Skeletal muscle cell (primary cell): ENCODE measurements around the gene FGFR2.

Experiments
- DNase-seq: peaks from one replicate; pipeline ENCODE4 v3.0.0-alpha.2; 2010; ENCODE audit warnings: low read depth
- H3K4me3 ChIP-seq: 2 replicates; pipeline ENCODE4 v1.5.1; 2011; ENCODE audit warnings: low read depth, mild to moderate bottlenecking, control low read depth, low read length, moderate library complexity

Gene FGFR2

DNA sequence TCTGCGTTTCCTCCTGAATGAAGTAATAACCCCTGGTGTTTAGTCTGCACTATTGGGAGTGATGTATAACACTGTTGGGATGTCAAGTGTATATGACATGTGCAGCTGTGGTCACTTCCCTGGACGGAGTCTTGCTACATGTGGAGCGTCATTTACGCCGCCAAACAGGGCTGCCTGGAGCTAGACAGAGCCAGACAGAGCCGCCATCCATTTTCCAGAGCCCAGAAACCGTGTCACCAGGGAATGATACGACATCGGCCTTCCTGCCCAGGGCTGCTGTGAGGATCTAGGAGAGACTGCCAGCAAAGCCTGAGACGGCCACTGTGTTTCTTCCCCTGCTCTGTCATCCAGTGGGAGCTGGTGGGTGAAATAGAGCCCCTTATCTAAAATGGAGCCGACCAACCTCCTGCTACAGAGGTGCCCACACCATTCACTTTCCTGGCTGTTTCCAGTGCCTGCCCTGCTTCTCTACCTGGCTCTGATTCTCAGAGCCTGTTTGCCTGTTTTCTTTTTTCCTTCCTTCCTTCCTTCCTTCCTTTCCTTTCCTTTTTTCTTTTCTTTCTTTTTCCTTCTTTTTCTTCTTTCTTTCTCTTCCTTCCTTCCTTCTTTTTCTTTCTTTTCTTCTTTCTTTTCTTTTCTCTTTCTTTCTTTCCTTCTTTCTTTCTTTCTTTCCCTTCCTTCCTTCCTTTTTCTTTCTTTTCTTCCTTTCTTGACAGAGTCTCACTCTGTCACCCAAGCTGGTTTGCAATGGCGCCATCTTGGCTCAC, 13.3 kb upstream of the FGFR2 start:
- no peak for DNase-seq
- no peak overlapping the region for H3K4me3 ChIP-seq

DNA sequence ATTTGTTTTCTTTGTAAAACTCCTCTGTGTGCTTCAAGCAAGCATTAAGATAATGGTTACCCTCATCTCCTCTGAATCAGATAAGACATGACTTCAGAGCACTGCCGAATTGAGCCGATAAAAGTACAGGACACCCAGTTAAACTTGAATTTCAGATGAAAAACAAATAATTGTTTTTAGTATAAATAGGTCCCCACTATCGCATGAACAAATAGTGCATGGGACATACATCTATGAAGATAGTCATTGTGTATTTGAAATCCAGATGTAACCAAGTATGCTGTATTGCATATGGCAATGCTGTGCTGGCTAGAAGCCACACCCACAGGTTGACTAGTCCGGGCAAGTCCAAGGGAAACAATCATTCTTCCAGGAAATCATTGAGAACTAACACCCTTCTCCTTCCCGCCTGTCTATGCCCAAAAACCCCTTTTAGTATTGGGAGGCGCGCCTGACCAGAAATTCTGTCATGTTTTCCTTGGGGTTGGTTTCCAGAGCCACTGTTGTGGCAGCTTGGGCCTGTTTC, 12.6 kb upstream of the FGFR2 start:
- H3K4me3 ChIP-seq, result no peak overlapping the region
- no peak for DNase-seq

DNA sequence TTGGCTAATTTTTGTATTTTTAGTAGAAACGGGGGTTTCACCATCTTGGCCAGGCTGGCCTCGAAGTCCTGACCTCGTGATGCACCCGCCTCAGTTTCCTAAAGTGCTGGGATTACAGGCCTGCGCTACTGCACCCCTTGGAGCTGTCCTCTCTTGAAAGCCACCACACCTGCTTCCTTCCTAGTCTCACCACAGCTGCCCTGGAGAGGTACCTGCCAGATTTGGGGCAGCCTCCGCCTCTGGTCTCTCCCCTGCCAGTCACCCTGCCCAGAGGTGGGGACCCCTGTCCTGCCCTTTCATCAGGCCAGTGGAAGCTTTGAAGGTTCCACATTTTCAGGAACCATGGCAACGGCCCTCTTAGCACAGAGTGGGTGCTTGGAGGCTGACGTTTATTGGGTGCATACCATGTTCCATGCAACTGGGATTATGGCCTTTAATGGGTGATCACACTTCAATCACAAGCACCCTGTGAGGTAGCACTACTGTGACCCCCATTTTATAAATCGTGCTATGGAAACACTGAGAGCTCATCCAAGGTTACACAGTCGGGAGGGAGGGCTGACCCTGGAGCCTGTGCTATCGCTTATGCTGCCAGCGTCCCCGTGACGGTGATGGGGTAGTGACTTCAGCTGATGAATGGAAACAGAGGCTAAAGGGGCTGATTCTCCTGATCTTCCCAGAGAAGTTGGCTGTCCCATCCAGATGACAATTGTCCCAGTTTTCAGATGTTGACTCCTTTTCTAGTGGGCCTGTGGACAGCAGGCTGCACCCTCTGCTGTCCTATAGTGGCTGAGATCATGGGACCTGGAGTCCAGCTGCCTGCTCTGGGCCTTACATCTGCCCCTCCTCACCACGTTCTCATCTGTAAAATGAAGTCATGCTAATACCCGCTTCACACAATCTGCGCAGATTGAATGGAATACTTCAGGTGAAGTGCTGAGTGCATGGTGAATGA, 11.5 kb upstream of the FGFR2 start:
- no peak for DNase-seq
- no peak overlapping the region for H3K4me3 ChIP-seq

DNA sequence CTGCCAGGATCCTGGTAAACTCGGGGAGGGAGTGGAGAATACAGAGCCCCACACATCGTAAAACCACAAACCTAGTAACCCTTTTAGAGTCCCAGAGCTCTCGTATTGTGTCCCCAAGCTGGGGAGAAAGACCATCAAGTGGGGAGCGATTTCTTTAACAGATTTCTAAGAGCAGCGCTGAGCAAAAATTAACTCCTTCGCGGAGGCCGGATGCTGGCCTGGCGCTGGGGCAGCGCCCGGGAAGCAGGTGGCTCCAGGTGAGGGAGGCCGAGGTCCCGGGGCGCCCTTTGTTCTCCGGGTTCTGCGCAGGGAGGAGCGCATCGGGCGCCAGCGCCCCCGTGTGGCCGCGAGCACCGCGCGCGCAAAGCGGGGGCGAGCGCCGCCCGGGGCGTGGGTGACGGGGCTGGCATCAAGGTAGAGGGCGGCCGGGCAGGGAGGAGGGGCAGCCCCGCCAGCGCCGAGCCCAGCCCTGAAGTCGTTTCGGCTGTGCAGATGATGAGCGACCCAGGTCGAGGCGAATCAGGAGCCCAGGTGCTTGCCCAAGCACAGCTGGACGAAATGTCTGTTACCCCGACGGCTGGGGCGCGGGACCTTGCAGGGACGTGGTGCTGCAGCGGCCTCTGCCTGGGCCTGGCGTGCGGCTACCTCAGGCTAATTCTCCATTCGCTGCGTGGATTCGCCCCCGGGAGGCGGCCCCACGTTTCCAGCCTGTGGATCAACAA, 10.4 kb upstream of the FGFR2 start:
- no peak for DNase-seq
- peak overlapping the region; percentile 32 for H3K4me3 ChIP-seq

DNA sequence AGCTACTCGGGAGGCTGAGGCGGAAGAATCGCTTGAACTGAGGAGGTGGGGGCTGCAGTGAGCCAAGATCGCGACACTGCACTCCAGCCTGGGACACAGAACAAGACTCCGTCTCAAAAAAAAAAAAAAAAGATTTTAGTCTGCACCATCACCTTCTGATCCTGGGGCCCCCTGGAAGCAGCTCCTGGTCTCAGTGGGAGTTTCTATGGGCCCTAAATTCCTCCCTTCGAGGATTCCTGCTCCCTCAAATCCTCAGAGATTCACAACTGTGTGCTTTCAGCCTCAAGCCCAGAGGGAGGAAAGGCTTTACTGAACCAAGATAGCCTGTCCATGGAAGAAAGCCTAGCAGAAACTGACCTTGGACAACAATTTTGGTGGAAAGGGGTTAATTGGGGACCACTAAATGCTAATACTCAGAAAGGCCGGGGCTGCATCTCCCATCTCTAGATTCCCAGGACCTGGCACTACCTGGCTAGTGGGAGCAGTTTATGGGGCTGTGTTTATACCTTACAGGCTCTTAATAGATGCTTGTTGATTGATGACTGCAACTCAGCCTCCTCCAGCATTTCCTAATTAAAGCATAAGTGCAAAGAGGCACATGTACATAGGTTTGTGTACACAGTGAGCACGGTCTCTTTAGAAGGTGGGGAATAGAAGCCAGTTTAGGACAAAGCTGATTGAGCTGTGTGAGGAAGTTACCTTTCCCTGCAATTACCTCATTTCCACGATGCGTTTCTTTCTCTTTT, 9.2 kb upstream of the FGFR2 start:
- DNase-seq, result no peak
- H3K4me3 ChIP-seq, result no peak overlapping the region

DNA sequence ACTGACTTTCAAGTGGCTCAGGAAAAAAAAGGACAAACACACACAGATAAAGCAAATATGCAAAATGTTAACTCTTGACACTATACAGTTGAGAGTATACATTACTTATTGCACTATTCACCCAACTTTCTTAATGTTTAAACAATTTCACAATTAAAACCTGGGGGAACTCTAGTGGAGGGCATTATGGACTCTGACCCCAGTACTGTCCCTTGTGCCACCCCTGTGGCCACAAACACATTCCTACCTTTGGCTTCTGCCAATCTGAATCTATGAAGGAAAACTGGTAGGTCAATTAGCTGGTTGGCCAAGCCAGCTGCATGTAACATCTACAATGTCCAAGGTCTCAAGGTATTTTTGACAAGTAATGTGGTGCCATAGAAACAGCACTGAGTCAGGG, 7.5 kb upstream of the FGFR2 start:
- DNase-seq, result no peak
- no peak overlapping the region for H3K4me3 ChIP-seq

DNA sequence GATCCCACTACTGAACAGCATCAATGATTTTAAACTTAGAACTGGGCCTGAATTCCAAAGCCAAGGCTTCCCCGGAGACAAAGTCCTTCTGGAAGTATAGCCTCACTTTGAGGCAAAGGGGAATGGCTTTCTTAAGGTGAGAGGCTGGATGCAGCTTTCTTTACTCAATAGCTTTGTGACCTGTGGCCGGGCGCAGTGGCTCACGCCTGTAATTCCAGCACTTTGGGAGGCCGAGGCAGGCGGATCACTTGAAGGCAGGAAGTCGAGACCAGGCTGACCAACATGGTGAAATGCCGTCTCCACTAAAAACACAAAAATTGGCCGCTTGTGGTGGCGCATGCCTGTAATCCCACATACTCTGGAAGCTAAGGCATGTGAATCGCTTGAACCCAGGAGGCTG, 3.2 kb upstream of the FGFR2 start:
- H3K4me3 ChIP-seq, result no peak overlapping the region
- no peak for DNase-seq

DNA sequence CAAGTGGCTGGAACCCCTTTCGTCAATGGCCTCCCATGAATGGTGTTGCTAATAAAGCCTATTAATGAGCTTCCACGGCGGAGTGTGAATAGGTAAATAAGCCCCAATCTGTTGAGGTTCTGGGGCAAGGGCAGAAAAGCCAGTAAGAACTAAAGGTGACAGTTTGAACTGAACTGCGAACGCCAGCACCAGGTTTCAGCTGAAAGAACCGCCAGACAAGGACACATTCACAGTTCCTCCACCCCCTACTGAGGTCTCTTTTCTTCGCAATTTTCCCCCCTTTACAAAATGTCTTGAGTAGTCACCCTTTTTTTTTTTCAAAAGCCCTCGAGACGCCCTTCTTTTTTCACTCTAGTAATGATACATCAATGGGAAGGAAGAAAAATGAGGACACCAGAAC, 2.4 kb upstream of the FGFR2 start:
- H3K4me3 ChIP-seq, result no peak overlapping the region
- DNase-seq, result no peak

DNA sequence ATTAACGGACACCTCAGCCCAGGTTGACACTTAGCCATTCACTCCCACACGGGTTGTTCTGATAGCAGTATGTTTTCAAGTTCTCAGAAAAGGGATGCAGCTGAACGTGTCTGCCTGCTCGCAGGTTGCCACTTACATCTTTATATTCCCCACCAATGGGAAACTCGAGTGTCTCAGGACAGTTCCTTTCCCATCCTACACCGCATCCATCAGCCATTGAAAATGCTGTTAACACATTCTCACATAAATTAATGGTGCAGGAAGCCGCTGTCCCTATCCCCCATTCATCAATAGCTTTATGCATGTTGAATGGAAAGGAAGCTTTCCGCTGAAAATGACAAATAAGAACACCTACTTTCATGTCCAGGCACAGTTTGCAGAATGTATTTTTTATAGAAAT, 1.7 kb upstream of the FGFR2 start:
- H3K4me3 ChIP-seq, result no peak overlapping the region
- DNase-seq, result no peak

DNA sequence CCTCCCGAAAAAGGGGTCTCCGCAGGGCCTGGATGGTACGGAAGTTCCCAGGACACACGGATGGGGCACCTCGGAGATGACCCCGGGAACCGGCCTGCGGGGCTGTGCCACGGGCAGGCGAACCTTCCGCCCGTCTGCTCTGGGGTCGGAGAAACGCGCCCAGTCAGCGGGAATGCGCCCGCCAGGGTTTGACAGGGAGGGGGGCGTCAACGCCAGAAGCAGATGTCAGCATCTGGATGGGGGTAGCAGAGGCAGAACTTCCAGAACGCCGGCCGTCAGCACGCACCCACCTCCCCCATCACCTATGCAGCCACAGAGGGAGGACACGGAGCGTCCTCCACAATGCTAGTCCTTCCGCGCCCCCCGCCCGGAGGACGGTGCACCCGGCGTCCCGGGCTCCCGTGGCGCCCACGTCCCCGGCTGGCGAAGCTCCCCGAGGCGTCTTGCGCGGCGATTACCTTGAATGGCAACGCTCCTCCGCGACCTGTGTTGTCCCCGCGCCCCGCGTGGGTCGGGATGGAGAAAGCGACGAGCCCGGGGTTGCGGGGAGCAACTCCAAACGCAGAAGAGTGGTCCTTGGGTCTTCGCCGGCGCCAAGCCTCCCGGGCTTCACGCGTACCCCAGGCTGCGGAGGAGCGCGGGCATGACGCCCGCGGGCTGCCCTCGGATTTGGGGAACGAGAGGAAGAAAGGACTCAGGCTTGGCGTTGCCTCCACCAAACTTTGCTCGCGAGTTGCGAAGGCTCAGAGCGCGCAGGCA, 561 bp downstream of the FGFR2 start:
- peak overlapping the region; percentile 36 for H3K4me3 ChIP-seq
- no peak for DNase-seq

DNA sequence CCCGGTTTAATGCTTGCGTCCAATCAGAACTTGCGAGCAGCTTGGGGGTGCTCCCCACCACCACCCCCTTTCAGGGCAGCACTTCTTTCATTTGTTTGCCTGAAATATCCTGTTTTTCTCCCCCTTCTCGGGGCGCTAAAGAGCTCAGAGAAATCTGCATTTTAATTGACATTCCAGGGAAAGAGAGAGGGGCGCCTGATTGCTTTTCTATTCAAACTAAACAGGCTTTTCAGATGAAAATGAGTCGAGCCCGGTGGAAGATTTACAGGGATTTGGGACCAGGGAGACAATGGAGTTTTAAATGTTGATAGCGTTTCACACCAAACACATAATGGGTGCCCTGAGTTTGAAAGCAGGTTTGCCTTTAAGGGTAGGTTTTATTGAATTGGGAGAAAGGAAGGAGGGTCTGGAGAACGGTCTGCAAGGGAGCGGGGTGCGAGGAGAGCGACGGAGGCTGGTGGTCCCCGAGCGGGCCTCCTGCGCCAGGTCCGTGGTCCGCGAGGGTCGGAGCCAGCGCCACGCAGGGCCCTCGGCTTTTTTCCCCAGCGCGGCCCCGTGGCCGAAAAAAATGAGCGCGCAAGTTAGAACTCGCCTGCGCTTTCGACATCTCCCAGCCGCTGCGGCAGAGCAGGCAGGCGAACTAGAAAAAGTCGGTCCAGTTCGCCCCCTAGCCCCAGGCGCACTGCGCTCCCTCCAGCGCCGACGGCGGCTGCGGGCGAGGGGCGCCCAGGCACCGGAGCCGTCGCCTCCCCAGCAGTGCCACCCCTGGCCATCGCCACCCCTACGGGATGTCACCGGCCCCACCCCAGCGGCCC, 1.3 kb downstream of the FGFR2 start:
- peak overlapping the region; percentile 10 for H3K4me3 ChIP-seq
- no peak for DNase-seq

DNA sequence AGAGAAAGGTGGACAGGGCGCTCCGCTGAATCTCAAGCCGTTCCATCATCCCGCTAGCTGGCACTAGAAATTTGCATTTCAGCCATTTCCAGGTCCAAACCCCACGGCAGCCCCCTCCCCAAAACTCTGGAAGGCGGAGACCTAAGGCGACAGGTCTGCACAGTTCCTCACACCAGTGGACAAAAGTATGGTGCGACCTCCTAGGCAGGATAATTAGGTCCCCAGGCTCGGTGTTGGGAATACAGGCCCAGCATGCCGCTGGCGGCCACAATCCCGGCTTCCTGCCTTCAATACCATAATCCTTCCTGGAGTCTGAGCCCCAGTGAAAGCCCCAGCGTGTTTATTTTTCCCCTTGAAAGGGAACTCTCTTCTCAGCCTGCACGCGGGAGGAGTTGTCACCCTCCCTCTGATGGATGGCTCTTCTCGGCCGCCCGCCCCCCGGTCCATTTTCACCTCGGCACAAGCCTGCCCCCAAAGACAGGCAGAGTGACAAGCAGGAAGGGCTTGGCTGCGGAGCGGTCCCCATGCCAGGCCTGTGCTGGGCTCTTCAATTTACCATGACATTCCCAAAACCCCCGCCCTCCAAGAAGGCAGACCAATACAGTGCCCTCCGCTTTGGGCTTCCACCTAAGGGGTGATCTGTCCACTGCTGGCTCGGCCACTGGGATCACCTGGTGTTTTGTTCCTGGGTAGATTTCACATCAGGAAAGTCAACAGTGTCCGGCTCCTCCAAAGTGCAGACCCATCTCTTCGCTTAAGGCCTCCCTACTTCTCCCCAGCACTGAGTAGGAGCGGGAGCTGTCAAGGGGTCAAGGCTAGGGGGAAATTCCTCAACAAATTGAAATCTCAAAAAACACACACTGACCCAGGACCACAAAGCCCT, 2.2 kb downstream of the FGFR2 start:
- DNase-seq, result no peak
- no peak overlapping the region for H3K4me3 ChIP-seq

DNA sequence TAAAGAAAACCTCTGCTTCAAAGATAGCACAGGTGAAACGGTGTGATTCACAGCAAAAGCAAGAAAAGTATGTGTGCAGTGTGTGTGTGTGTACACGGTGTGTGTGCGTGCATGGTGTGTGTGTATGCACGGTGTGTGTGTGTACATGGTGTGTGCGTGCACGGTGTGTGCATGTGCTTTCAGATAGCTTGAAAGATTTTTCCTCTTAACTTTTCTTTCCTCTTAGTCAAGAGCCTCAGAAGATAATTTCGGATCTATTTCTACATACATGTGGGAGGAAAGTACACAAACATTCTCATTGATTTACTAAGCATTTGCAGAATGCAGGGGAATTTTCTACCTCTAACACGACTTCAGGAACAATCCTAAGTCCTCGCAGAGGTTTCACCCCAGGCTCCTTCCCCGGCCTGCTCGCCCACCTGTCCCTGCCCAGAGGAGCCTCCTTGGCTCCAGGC, 2.9 kb downstream of the FGFR2 start:
- H3K4me3 ChIP-seq, result no peak overlapping the region
- no peak for DNase-seq

DNA sequence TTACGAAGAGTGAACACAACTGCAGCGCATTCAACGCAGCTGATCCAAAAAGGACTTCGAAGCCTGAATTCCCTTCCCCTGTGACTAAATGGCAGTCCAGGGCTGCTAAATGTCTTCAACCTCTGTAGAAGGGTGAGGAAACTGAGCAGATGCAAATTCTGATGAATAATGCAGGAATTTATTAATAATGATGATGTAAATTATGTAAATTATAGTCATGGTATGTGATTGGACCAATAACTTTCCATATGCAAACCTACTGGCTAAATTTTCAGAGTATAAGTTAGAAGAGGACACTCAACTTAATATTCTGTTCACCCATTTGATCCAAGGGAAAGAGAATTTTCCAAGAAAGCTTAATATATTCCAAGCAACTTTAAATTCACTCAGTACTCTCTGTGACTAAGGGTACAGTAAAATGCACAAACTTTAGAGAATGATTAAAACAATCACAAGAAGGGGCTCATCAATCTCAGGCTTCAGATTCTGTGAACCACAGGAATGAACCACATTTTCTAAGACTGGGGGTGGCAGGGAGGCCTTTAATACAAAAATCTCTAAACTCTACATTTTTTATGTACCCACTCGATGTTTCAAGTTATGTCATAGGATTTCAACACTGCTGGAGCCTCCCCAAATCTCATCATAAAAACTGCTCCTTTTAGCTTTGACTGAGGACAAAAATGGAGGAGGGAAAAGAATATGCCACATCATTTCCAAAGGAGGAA, 3.5 kb downstream of the FGFR2 start:
- DNase-seq, result no peak
- no peak overlapping the region for H3K4me3 ChIP-seq

DNA sequence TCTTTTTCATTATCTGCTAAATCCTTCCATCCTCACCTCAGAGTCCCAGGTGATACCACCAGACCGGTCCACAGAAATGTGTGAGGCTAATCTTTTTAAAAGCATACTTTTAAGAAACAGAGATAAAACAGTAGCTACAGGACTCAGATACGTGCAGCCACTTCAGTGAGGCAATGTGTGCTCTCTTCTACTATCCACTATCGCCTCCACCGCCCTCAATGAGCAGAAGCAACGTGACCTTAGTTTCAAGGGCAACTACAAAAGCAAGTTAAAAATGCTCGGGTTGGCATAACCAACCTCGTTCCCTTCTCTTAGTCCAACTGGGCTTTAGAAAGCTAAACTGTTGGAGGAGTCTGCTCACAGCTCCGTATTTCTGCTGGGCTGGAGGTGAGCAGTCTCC, 4.2 kb downstream of the FGFR2 start:
- no peak for DNase-seq
- no peak overlapping the region for H3K4me3 ChIP-seq
